GM18858 (cell line): ENCODE results near the gene ST8SIA5.

Experiments
- ATAC-seq: cut with Tn5 transposase; IDR thresholded peaks from one replicate; pipeline ENCODE4 v1.9.1; 2021; ENCODE audit not compliant: unreplicated experiment

Gene ST8SIA5

DNA sequence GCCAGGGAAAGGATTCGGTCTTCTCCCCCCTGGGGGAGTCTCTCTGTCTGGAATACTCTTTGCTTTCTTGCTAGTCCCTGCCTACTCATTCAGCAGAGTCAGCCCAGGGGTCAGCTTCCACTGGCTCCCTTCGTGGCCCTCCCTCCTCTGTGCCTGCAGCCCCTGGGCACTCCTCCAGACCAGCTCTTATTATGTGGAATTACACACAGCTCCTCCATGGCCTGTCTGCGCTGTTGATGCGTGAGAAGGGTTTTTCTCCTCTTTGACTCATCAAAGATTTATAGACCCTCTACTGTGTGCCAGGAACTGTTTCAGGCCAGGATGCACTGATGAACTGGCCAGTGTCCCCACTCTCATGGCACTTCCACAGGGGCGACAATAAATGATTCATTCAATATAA, 44.4 kb downstream of the ST8SIA5 start:
- no peak for ATAC-seq

DNA sequence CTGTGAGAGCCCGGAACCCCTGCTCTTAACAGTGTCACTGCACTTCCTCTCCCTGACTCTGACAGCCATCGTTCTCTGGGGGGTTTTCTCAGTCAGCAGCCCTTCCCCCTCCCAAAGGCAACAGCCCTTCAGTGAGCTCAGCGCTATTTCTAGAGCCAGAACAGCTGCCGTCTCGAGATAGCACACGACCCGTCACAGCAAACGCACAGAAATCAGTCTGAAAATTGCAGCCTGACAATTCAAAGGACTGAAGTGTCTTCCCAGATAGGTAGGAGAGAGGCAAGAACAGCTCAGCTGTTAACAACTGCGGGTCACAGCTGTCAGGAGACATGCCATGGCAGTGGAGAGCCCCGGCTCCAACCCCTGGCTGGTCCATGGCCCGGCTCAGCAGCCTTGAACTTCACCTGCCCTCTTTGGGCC, 45.4 kb downstream of the ST8SIA5 start:
- no peak for ATAC-seq

DNA sequence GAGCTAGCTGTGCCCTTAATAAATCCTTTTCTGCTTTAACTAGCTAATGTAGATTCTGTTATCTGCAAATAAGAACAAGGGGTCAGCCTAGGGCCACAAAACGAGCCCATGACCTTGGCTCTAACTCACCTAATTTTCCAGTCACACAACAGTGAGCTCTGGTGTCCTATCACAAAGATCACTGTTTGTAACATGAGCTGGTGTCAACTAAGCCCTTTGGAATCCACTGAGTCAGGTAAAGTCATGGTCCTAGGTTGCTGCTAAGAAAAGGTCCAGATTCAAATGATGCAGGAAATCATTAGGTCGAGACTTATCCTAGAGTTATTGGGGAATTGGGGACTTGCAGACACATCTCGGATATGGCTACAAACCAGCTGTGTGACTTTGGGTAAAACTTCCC, 49.9 kb downstream of the ST8SIA5 start:
- no peak for ATAC-seq

DNA sequence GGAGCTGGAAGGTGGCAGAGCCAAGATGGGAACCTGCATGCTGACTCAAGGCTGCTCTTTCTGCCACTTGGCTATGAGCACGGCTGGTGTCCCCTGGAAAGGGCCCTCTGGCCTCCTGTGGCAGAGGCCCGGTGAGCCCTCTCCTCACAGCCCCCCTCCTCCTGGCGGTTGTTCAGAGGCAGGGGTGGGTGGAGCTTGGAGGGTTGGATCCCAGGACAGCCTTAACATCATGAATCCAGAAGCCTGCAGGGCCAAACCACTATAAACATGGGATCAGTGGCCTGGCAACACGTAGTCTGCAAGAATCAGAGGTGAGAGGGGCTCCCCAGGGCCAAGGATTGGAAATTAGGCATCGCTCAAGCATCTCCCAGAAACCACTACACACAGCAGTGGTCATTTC, 51.3 kb downstream of the ST8SIA5 start:
- no peak for ATAC-seq

DNA sequence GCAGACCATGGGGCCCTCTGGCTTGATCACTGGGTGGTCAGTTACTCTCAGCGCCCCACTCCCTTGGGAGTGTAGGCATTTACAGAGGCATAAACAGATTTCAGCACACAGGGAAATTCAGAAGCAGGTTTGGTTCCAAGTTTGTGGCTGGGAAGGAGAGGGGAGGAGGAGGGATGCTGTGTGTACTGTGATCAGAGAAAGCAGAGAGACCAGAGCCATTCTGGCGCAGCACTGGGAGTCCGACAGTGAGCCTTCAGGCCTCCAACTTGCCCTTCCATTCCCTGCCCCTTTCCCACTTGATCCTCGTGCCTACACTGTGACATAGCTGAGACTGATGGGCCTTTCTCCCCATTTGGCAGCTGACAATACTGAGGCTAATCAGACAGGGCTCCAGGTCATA, 52.0 kb downstream of the ST8SIA5 start:
- no peak for ATAC-seq

DNA sequence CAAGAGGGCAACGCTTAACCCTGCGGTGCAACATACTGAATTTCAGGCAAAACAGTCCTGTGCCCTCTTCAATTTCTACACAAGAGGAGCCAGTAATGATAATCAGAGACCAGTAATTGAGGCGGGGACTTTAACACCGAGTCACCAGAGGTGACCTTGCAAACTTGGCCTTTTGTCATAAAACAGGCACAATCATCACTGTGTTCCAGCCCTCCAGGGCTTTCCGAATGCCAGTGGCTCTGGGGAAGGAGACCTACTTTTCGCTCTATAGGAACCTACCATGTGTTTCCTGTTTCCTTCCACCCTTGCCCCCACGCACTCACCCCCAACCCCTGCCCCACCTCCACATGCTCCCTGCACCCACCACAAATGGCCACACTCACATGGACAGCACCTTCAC, 52.7 kb downstream of the ST8SIA5 start:
- ATAC-seq = no peak

DNA sequence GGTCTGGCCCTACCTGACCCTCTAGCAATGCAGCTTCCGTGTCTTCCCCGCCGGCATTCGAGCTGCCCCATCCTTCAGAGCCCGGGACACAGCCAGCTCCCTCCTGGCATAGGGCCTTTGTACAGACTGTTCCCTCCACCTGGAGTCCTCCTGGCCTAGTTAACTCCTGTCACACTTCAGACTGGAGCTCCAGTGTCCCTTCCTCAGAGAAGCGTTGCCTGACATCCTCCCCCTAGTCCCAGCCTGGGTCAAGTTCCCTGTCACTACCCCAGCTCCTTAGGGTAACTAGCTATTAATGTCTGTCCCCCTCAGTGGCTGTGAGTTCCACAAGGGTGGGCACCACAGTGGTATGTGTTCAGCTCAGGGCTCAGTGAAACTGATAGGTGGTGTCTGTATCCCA, 54.4 kb downstream of the ST8SIA5 start:
- ATAC-seq = no peak

DNA sequence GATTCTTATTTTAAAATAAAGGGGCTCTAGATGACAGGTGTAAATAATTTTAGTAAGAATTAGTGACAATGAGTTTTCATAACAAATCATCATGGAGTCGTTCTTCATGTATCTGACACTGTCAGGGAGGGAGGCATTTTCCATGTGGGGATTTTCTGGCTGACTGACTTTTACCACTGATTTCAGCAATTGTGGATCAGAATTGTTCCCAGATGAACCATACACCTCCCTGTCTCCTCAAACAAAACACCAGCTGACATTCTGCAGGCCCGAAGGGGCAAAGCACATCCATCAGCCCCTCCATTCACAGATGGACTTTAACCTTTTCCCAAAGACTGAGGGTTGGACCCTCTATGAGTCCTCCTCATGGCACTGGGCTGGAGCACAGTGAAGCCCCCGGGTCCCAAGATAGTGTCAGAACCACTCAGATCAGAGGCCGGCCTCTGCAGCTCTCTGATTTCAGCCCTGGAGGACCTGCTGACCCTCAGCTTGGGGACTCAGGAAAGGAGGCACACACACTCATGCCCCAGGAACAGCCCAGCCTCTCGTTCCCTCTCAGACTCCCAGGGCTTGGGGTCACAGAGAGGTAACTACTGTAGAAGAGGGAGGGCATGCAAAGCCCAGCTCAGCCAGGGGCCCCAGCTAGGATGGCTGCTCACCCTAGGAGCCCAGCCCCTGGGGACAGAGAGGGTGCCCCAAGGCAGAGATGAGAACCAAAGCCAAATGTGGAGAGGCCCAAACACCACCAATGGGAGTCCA, 56.6 kb downstream of the ST8SIA5 start:
- no peak for ATAC-seq

DNA sequence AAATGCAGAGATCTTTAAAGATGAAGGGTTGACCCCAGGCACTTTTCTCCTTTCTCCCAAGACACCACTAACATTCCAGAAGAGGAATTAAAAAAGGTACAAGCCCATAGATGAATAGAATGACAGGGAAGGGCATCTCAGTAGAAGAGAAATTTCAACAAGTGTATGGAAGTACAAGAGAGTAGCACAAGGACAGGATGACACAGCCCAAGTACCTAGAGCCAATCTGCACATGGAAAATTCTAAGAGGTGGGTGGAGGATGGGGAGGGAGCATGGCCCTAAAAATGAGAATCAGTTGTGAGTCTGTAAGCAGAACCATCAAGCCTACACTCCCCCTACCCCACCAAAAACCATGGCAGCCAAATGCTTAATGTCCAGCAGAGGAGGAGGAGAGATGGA, 60.2 kb downstream of the ST8SIA5 start:
- ATAC-seq = no peak

DNA sequence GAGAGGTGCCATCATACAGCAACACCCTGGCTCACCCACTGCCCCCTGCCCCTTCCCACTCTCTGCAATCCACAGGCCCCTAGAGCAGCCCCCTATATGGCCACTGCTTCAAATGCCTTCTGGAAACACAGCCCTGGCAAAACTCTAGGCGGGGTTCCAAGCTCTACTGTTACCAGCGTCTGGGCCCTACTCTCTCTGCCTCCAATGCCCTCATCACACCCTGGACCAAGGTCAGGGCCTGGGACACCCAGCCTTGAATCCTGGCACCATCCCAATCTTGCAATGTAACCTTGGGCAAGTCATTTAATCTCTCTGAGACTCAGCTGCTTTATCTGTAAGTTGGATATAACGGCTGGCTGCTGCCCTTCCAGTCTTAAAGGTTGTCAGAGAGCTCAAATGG, 60.6 kb downstream of the ST8SIA5 start:
- no peak for ATAC-seq

DNA sequence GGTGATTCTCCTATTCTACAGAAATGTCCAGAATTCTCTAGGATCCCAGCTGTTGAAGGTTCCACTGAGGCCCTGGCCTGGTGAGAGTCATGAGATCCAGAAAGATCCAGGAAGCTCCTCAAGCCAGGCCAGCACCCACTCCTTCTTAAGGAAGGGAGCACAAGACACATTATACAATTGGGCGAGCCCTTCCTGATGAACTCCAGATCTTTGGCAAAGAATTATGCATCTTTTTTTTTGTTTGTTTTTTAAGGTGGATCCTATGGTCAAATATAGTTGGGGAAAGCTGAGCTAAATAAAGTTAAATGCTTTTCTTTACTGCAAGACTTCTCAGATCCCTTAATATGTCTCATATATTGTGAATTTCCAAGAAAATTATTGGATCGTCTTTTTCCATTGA, 62.9 kb downstream of the ST8SIA5 start:
- ATAC-seq = no peak

DNA sequence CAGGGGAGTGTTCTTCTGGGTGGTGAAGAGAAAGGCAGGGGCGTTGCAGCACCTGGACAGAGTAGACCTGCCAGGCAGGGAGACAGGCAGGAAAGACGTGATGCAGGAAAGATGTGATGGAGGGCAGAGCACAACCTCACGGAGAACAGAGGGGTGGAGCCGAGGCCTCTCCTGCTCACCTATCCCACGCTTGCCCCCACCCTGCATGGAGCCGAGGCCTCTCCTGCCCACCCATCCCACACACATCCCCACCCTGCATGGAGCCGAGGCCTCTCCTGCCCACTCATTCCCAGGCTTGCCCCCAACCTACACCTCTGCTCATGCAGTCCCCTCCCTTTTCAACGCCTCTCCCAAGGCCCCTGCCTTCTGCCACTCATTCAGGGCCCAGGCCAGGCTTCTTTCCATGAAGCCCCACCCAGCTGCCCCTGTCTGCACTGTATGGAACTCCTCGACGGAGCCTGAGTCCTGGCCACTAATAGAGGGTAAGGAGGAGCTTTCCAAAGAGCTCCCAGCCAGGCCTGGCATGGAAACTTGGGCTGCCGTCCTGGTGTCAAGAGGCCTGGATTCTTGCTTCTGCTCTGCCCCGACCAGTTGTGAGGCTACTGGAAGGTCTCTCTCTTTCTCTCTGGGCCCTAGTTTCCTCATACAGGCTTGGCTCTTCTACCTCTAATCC, 67.9 kb downstream of the ST8SIA5 start:
- ATAC-seq = no peak

DNA sequence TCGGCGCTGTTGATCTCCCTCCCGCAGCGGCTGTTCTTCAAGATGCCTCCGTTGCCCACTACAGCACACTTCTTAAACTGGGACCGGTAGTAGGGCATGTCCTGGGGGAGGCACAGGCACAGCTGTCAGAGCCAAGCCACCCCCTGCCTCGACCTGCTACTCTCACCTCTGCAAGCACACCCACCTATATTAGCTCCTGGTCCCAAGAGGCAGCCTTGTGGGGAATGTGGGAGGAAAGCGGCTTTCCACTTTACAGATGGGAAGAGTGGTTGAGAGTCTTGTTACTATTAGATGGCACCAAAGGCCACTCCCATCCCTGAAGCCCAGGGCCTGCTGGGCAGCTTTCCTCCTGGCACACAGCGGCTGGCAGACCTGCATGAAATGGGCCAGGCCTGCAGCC, 70.7 kb downstream of the ST8SIA5 start:
- ATAC-seq = no peak

DNA sequence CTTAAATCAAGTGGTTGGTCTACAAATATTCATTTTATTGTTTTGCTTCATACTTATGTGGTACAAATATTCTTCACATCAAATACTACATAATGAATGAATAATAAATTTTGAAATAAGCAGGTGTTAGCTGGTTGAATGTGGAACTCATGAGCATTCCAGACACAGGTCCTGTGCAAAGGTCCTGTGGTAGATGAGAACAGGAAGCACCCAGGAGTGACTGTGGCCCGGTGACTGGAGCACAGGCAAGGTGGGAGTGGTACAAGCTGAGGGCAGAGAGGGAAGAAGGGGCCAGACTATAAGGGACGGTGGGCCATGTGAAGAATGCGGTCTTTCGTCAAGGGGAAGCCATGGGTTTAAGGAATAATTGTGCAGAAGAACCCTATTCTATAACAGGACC, 73.6 kb downstream of the ST8SIA5 start:
- ATAC-seq = no peak

DNA sequence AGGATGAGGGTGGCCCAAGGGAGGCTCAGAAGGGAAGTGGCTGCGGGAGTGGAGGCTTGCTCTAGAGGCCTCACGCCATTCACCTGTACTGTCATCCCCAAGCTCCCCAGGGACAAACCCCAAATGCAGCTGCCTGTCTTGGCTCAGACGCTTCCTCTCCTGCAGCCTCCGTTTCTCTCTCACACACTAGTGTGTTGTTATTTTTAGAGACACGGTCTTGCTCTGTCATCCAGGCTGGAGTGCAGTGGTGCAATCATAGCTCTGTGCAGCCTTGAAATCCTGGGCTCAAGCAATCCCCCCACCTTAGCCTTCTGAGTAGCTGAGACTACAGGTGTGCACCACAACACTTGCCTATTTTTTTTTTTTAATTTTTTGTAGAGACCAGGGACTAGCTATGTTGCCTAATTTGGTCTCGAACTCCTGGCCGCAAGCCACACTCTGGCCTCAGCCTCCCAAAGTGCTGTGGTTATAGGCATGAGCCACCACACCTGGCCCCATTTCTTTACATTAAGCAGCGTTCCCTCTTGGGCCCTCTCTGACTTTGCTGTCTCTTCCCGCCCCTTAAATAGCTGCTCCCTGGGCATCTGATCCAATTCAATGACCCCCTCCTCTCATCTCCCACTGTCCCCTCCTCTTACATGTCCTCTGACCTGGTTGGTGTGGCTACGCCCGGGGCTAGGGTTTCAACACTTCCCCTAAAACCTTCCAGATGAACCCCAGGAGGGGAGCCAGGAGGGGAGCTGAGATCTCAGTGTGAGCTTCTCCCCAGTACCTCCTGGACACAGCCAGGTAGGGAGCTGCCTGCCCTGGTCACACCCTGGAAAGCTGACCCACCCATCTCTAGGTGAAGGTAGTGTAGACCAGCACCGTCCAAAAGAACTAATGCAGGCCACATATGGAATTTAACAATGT, 75.8 kb downstream of the ST8SIA5 start:
- no peak for ATAC-seq

DNA sequence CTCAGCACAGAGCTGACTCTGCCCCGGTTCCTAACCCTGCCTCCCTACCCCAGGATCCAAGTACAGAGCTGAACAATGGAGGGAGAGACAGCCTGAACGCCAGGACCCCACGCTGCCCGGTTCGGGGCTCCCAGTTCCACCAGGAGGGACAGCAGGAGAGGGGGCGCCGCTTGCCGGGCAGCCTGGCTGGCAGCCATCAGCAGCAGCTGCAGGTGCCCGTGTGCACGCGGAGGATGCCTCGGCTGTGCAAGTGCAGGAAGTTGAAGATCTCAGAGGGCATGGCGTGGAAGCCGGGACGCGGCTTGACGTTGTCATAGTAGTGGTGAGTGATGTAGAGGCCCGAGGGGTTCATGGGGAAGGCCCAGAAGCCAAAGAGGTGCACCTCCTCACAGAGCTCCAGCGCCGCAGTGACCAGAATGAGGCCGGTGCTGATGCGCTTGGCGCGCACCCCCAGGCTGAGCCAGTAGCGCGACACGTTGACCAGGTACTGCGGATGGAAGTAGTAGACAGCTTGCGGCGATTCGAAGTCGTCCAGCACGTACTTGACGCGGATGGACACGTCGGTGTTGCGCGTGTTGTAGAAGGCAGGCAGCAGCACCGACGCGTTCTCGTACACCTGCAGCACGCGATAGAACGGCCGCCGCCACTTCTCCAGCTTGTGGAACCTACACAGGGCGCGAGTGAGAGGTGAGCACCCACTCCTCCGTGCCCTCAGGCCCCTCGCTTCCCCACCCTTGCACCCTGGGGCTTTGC, 76.8 kb downstream of the ST8SIA5 start:
- ATAC-seq = no peak

DNA sequence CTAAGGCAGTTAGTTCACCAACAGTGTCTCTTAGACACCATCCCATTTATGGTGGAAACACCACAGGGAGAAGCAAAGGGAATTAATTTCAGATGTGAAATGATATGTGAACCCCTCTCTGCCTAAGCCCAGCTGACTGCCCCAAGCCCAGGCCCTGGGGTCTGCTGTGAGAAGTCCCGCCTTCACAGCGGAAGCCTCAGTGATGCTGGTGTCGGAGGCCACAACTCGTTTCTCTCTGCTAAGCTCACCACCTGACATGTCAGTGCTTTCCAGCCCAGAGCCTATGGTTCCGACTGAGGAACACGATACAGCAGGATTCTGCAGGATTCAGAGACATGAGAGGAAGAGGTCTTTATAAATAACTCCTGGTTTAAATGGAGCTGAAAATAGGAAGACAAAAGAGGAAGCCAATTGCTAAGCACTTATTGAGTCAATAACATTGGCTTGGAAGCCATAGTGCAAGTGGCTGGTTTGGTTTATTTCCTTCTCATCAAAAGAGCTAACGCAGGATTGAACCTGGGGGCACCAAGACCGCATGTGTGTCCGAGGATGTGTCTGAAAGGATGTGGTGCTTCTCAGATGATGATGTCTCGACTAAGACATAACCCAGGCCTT, 78.0 kb downstream of the ST8SIA5 start:
- no peak for ATAC-seq

DNA sequence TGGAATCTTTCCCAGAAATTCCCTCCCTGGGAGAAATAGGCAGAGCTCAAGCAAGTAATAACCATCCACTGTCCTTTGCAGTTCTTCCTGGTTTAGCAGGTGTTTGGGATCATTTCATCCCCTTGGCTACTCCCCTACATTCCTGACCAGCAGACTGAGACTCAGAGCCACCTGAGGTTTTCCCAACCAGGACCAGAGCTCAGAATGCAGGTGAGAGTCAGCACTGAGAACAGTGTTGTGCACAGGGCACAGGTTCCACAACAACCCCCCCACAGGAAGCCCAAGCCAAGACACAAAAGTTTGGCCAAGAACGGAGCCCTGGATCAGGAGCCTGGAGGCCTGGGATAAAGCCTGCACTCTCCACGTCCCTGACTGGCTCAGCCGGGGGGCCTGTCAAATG, 78.8 kb downstream of the ST8SIA5 start:
- ATAC-seq = no peak

DNA sequence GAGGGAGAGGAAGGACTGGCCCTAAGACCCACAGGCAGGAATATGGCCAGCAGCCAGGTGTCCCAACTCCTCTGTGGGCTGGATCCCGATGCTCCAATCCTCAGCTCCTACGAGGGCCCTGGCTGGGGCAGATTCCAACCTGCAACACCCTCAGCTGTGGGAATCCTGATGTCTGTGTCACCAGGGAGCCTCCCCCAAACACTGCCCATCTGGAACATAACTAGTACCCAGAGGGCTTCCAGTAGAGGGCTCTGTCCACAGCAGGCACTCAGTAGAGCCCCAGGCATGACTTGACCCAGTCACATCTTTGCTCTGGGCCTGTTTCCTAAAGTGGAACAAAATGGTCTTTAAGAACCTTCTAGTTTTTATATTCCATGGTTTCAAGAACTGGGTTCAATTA, 79.2 kb downstream of the ST8SIA5 start:
- ATAC-seq = no peak

DNA sequence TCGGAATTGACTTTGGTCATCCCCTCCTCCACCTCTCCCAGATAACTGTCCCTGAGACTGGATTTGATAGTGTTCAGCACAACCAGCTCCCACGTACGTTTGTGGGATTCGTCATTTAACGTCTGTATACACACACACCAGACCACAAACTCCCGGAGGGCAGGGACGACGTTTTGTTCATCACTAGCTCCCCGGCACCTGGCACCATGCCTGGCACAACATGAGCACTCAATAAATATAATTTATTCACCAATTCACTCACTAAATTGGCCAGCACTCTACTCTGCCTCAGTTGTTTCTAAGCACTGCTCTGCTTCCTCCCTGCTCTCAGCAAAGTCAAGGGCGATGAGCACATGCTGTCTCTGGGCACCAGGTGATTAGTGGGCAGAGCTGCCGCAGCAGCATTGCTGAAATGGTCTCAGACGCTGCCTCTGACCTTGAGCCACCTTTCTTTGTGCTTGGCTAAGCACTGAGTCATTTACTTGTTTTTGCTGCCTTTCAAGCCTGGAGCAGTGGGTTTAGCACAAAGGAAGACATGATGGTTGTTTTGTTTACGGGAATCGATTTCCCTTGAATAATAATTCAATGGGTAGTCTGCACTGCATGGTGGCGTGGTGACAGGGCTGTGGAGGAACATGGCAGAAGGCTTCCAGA, 80.5 kb downstream of the ST8SIA5 start:
- ATAC-seq = no peak
